ENCODE data around the gene SLC6A13.
"Not testable (repeated sequence)": the region's sequence is repeated elsewhere in the genome, so short reads cannot be mapped to it uniquely, and the experiment has no call there.

The SLC6A13 gene

DNA sequence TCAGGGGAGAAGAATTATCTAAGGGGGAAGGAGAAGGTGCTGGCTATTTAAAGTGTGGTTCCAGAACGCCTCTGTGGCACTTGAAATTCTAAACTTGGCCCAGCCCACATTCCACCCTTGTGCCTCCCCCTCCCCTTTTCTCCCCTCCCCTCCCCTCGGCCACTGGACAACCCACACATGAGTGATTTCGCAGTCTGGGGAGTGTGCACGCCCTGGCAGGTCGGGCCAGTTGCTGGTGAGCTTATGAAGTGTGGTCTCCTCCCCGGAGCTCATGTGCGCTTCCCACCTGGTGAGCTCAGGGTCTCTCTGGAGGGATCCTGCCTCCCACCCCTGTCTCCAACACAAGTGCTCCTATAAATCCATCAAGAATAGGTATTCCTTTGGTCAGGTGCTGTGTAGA lies at the start of gene SLC6A13:
SLC6A13 (minus strand) TSS at position 20 of the 400 bp plus-strand sequence. CDS start 2,784 bp downstream, outside the sequence.
- in situ Hi-C loops (cut with MboI; ENCODE audit: low sequenced_read_pairs), result no loop called here

DNA sequence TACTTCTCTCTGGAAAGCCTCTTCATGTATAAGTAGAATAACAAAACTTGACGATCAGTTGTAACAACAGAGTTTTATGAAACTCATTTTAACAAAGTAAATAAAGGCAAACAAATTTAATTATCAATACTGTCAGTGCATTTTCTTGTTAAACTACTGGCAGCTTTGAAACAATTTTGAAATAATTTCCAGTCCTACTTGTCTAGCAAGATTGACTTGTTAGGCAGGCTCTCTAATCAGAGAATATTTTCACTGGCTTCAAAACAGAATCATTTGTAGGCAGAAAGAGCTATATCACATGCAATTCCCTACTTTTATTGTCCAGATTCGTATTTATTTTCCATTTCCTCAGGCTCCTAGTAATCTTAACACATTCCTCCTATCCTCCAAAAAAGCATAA lies 45.9 kb upstream of the SLC6A13 start:
- in situ Hi-C loops (cut with MboI; ENCODE audit: low sequenced_read_pairs), result no loop called here

DNA sequence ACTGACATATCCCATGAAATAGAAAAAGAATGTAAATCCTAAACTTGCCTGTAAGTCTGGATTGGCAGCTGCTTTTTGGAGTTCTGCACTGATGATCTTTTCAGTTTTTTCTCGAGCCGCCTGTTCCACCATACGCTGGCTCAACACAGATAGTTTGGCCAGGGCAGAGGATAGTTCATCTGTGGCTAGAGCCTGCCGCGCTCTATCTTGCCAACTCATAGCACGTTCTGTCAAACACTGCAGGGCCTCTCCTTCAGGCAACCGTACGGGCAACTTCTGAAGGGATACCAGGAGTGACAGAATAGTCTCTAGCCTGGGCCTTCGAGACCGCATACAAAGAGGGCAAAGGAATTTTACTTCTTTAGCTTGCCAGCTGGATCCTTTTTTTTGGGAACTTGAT lies 44.8 kb upstream of the SLC6A13 start:
- in situ Hi-C loops (cut with MboI; ENCODE audit: low sequenced_read_pairs), result no loop called here

DNA sequence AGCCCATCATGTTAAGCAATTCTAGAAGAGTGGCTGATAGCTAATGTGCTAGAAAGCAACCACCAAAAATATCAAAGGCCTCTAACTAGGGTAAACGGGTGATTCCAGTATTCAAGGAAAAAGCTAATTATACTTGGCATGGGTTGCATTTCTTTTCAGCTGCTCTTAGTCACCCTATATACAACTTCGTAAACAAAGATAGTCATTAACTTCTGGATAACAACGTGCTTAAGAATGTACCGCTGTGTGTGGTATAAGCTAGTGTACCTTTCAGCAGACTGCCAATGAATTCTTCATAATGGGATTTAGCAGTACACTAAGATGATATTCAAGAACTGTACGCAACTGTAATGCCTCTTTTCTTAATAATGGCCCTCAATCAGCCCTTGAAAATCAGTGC lies 42.2 kb upstream of the SLC6A13 start:
- in situ Hi-C loops (cut with MboI; ENCODE audit: low sequenced_read_pairs), result no loop called here

DNA sequence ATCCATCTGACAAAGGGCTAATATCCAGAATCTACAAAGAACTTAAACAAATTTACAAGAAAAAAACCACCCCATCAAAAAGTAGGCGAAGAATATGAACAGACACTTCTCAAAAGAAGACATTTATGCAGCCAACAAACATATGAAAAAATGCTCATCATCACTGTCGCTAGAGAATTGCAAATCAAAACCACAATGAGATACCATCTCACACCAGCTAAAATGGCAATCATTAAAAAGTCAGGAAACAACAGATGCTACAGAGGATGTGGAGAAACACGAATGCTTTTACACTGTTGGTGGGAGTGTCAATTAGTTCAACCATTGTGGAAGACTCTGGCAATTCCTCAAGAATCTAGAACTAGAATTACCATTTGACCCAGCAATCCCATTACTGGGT lies 40.1 kb upstream of the SLC6A13 start:
- in situ Hi-C loops (cut with MboI; ENCODE audit: low sequenced_read_pairs), result not testable (repeated sequence)

DNA sequence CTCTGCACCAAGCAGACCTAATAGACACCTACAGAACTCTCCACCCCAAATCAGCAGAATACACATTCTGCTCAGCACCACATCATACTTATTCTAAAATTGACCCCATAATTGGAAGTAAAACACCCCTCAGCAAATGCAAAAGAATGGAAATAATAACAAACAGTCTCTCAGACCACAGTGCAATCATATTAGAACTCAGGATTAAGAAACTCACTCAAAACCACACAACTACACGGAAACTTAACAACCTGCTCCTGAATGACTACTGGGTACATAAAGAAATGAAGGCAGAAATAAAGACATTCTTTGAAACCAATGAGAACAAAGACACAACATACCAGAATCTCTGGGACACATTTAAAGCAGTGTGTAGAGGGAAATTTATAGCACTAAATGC lies 37.5 kb upstream of the SLC6A13 start:
- in situ Hi-C loops (cut with MboI; ENCODE audit: low sequenced_read_pairs), result not testable (repeated sequence)

DNA sequence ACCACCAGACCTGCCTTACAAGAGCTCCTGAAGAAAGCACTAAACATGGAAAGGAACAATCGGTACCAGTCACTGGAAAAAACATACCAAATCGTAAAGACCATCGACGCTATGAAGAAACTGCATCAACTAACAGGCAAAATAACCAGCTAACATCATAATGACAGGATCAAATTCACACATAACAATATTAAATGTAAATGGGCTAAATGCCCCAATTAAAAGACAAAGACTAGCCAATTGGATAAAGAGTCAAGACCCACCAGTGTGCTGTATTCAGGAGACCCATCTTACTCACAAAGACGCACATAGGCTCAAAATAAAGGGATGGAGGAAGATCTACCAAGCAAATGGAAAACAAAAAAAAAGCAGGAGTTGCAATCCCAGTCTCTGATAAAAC lies 36.9 kb upstream of the SLC6A13 start:
- in situ Hi-C loops (cut with MboI; ENCODE audit: low sequenced_read_pairs), result not testable (repeated sequence)

DNA sequence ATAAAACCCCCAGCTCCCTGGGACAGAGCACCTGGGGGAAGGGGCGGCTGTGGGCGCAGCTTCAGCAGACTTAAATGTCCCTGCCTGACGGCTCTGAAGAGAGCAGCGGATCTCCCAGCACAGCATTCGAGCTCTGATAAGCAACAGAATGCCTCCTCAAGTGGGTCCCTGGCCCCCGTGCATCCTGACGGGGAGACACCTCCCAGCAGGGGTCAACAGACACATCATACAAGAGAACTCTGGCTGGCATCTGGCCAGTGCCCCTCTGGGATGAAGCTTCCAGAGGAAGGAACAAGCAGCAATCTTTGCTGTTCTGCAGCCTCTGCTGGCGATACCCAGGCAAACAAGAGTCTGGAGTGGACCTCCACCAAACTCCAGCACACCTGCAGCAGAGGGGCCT lies 35.4 kb upstream of the SLC6A13 start:
- in situ Hi-C loops (cut with MboI; ENCODE audit: low sequenced_read_pairs), result not testable (repeated sequence)

DNA sequence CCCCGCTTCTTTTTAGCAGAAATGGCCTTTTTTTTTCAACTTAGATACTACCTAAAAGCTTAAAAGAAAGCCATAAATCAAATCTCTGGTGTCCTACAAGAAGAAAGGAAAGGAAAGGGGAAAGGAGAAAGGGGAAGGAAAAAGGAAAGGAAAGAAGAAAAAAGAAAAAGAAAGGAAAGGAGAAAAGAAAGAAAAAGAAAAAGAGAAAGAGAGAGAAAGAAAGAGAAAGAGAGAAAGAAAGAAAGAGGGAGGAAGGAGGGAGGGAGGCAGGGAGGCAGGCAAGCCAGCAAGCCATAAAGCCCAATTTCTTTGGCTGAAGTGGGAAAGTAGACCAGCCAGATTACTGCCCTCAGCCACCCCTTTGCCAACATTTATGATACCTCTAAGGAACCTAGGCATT lies 32.5 kb upstream of the SLC6A13 start:
- in situ Hi-C loops (cut with MboI; ENCODE audit: low sequenced_read_pairs), result no loop called here

DNA sequence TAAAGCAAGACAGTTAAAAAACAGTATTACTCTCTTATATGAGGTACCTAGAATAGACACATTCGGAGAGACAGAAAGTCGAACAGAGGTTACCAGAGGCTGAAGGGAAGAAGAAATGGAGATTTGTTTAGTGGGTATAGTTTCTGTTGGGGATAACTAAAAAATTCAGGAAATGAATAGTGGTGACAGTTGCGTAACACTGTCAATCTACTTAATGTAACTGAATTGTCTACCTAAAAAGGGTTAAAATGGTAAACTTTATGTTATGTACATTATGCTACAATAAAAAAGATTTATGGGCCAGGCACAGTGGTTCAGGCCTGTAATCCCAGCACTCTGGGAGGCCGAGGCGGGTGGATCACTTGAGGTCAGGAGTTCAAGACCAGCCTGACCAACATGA lies 30.6 kb upstream of the SLC6A13 start:
- in situ Hi-C loops (cut with MboI; ENCODE audit: low sequenced_read_pairs), result no loop called here

DNA sequence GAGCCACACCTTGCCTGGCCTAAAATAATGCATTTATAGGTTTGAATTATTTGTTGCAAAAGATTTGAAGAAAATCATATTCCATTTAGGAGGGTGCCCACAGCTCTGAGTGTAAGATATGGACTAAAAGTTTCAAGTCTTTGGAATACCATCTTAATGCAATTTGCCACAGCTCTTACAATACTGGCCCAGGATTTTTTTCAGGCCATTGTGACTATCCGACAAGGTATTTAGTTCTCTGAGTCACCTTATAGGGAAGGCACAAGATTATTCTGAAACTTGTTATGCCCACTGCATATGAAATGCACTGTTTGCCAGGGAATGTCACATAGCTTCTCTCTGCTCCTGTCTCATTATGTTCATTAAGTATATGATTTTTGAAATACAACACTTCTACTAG lies 29.6 kb upstream of the SLC6A13 start:
- in situ Hi-C loops (cut with MboI; ENCODE audit: low sequenced_read_pairs), result no loop called here

DNA sequence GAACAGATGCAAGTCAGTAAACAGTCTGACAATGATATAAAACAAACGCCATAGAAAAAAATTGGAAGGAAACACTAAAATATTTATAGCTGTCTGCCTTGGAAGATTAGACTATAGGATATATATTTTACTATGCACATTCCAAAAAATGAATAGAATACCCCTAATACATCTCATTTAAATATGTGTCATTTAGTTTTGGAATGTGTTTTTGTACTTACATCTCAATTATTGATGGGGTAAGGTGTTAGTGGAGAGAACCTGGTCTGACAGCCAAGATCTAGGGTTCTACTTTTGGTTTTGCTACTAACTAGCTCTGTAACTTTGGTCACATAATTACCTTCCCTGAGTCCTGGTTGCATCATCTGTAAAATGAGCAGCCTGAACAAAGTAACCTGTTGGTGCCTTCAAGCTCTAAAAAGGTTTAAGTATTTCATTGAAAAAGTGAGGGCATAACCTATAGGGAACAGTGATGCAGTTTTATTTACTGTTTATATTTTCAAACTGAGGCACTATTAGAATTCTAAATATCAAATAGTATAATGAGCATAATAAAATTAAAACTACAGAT lies 28.6 kb upstream of the SLC6A13 start:
- in situ Hi-C loops (cut with MboI; ENCODE audit: low sequenced_read_pairs), result no loop called here

DNA sequence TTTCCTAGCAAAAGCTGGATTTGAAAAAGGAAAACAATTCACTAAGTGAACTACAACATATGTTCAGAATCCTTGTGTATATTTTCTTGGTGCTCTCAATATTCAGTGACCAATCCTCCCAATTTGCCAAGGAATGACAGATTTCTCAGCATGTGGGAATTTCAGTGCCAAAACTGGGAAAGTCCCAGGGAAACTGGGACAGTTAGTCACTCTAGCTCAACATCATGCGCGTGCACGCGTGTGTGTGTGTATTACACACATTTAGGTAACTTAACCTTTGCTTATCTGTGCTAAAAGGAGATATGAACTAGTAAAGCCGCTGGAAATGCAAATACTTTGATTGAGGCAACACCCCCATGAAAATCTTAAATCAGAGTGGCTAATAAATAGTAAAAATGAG lies 26.1 kb upstream of the SLC6A13 start:
- in situ Hi-C loops (cut with MboI; ENCODE audit: low sequenced_read_pairs), result no loop called here

DNA sequence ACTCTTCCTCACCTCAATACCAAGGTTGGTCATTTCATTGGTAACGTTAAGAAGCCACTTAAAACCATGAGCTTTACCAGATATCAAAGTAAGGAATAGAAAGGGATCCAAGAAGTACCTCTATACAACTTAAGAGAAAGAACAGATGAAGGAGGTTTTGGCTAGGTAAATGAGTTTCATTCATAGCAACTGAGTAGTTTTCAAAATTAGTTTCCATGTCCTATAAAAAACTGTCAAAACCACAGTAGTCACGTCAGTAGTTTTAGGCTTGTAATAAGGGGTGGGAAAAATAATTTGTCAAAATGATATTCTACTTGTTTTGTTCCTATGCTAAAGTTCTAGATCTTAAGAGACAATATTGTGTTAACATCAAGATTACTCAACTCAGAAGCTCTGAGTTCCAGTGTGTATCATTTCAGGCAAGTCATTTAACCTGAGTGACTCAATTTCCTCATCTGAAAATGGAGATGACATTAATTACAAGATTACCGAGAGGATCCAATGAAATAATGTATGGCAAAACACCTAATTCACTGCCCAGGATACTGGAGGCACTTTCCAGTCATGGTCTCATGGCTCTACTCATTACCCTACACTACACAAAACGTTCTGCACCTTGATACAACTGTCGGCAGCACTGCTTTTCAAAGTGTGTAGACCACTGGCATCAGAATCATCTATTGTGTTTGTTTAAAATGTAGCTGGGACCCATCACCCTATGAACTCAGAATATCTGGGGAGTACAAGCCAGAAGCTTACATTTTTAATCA lies 24.1 kb upstream of the SLC6A13 start:
- in situ Hi-C loops (cut with MboI; ENCODE audit: low sequenced_read_pairs), result no loop called here

DNA sequence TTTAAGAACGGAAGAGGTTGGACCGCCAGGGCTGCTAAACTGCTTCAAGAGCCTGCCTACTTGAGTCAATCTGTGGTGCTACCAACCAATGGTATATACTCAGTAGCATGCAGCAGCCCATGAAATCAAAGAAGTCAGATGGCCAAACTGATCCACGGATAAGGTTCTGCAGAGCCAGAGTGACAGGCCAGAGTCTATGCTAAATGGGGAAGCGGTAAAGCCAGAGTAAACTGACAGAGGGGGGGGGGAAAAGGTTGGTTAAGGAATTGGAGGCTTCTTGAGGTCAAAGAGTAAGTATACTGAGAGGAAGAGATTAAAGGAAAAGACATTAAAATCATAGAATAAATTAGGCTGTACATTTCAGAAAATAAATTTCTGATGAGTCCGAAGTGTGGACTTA lies 15.4 kb upstream of the SLC6A13 start:
- in situ Hi-C loops (cut with MboI; ENCODE audit: low sequenced_read_pairs), result no loop called here

DNA sequence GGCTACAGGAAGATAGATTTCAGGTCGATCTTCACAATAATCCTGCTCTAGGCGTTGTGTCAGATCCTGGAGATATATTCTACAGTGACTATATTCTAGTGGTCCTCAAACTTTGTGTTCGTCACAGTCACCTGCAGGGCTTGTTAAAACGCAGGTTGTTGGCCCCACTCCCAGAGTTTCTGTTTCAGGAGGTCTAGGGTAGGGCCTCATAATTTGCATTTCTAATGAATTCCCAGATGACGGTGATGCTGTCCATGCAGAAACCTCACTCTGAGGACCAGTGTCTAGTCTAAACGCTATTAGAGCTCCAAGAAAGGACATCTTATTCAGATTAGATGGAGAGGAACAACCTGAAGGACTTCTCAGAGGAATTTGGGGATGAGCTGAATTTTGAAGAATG lies 13.2 kb upstream of the SLC6A13 start:
- in situ Hi-C loops (cut with MboI; ENCODE audit: low sequenced_read_pairs), result no loop called here

DNA sequence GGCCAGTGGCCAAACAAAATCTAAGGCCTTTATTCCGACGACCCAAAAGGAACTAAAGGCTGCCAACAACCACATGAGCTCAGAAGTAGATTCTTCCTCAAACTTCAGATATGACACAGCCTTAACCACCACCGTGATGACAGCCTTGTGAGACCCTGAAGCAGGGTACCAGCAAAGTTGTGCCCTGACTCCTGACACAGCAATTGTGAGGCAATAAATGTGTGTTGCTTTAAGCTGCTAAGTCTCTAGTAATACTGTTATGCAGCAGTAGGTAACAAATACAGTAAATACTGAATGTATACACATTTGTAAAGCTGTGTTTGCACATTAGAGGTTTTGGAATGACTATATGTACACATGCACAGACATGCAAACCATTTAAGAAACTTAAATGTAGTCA lies 10.7 kb upstream of the SLC6A13 start:
- in situ Hi-C loops (cut with MboI; ENCODE audit: low sequenced_read_pairs), result no loop called here

DNA sequence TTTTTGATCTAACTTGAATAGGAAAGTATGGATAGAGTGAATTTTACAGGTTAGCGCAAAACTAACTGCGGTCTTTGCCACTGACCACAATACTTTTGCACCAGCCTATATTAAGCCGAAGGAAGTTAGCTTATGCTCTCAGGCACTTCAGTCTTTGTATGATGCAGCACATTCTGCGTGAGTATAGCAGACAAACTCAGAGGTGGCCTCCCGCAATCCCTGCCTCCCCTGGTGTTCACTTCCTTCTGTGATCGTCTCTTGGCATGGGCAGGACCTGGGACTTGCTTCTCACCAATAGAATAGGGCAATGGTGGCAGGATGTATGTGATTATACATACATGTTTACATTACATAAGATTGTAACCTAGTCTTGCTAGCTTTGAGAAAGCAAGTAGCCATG lies 10.3 kb upstream of the SLC6A13 start:
- in situ Hi-C loops (cut with MboI; ENCODE audit: low sequenced_read_pairs), result no loop called here

DNA sequence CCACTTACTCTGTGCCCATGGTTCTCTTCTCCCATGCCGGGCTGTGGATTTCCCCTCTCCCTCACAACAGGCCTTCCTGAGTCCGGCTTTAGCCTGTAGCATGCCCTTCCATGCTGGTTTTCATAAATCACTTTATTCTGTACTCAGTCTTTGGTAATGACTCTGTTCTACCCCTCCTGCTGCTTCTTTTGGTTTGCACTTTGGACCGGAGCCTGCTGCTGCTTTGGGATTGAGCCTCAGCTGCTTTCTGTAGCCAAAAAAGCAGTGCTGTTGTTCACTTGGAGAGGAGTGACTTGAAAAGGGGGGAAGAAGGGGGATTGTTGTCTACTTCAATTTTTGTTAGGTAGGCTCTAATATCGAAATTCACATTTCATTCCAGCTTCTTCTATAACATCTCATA lies 8.5 kb upstream of the SLC6A13 start:
- in situ Hi-C loops (cut with MboI; ENCODE audit: low sequenced_read_pairs), result no loop called here

DNA sequence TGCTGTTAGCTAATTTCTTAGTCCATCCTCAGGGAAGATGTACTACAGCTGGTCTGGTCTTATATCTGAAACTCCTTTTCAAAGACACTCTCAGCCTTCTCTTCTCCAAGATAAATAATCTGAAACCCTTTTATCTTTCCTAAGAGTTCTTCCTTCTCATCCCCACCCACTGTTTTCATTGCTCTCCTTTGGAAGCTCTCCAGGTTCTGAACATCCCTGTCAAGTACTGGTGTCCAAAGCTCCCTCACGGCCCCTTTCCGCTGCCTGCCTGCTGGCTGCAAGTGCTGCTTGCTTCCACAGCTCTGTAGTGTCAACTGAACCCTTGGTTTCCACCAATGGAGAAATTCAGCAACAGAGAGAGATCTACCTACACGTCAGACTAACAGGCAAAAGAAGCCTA lies 6.6 kb upstream of the SLC6A13 start:
- in situ Hi-C loops (cut with MboI; ENCODE audit: low sequenced_read_pairs), result no loop called here

DNA sequence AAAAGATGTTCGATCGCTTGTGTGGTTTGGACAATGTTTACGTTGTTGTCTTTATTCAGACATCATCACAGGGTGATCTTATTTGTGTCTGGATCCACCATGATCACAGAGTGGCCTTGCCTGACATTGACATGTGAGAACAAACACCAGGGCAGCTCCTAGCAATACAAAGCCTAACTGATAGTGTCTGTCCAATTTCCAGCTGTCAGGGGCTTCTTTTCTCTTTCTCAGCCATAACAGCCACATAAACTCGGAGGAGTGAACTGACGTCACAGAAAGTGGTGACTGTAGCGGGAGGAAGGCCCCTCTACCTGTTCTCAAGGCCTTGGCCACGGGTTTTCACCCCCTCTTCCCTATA lies 5.8 kb upstream of the SLC6A13 start:
- in situ Hi-C loops (cut with MboI; ENCODE audit: low sequenced_read_pairs), result no loop called here

DNA sequence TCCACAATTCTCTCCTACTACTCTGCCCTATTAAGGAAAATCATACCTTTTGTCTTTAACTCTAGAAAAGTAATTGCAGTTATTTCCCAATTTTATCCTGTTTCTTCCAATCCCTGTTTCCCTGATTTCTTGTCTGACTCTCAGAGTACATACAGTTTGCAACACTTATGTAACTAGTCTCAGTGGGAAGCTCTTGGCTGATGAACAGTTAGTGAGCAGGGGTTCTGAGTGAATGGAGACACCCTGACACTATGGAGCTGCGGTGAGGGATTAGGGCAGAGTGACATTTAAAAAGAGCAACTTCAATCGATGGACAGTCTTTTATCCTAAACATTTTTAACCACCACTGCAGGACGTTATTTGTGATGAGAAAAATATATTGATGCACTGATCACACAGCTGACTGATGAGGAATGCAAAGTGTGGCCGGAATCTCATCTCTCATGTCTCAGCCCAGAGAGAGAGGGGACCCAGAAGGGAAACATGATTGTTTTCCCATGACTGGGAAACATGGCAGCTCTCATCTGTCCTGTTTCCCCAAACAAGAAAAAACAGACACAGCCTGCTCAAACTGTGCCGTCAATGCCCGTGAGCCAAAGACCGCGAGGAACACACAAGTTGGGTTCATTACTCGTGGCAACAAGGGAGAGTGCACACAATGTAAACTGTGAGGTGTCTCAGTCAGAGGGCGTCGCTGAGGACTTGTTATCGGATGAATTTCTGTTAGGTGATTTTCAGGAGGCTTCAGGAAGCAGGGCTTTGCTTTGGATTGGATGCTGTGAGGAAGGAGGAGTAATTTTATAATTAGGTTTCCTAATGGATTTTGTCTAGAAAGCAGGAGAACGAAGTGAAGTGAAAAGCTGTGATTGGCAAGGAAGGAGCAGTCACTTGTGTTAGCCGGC lies 5.2 kb upstream of the SLC6A13 start:
- in situ Hi-C loops (cut with MboI; ENCODE audit: low sequenced_read_pairs), result no loop called here

All from HL-60/S4 treated with retinoic acid at 250 ng/mL for 4 days and 3 days (cell line).